Skeletal muscle tissue (tissue), 4 donors: ENCODE measurements around the gene ANXA6. TPM values are rescaled to one million over a fixed set of nuclear protein-coding genes. Genes with fewer than 3 reads are reported as not detected.

ENCODE experiments used
- H3K27ac ChIP-seq: one replicate; pipeline ENCODE4 v1.7.0; 2013; ENCODE audit warnings: mild to moderate bottlenecking, low read depth, low read length, inconsistent platforms
- H3K27me3 ChIP-seq, 3 donors: one replicate each; pipeline ENCODE4 v1.7.0; 2013; ENCODE audit warnings: low read length in 3 of 3; ENCODE audit not compliant: control insufficient read depth in 3 of 3, insufficient read depth in 3 of 3
- H3K36me3 ChIP-seq, 3 donors: one replicate each; pipeline ENCODE4 v1.7.0; 2013; ENCODE audit warnings: low read length in 3 of 3; ENCODE audit not compliant: control insufficient read depth in 3 of 3, insufficient read depth in 3 of 3
- H3K4me1 ChIP-seq, 3 donors: one replicate each; pipeline ENCODE4 v1.7.0; 2013; ENCODE audit warnings: low read length in 3 of 3, mild to moderate bottlenecking in 3 of 3; ENCODE audit not compliant: control insufficient read depth in 3 of 3, insufficient read depth in 3 of 3
- H3K4me3 ChIP-seq, 3 donors: one replicate each; pipeline ENCODE4 v1.7.0; 2013; ENCODE audit warnings: low read length in 3 of 3
- H3K9ac ChIP-seq, 3 donors: one replicate each; pipeline ENCODE4 v1.7.0; 2013; ENCODE audit warnings: low read length in 3 of 3, mild to moderate bottlenecking in 3 of 3, moderate library complexity in 2 of 3, low read depth in 1 of 3
- H3K9me3 ChIP-seq, 3 donors: one replicate each; pipeline ENCODE4 v1.7.0; 2013; ENCODE audit warnings: low read length in 3 of 3; ENCODE audit not compliant: control insufficient read depth in 3 of 3
- total RNA-seq: library from RNA; depleted of rRNA; stranded (reverse); fragments of >200 nt; gene quantifications from one replicate; pipeline ENCODE4 v1.2.3, GENCODE V29; 2014
- donor health status: Osteomylitis.

Gene ANXA6
- total RNA-seq, 1 donor from 2014 or later: 361 TPM

- Histone ChIP-seq H3K4me3 (no peak overlapping the region), H3K4me1 (peaks cover 15 to 19% (median 18%) of the 10 kb centered on the region in 3 donors), H3K9ac (peak overlapping the region in 2 of 3 donors; percentile 25 to 43), H3K9me3 (no peaks in the 10 kb centered on the region), H3K36me3 (no peaks in the 10 kb centered on the region), H3K27ac (no peak overlapping the region), H3K27me3 (no peaks in the 10 kb centered on the region)
Measured at GRCh38 chr5:151168602-151169344, 11.2 kb upstream of the ANXA6 start.

GRCh38 chr5:151167022-151167421 is 9.4 kb upstream of the ANXA6 start:
- H3K9ac ChIP-seq: no peak overlapping the region
- H3K9me3 ChIP-seq: no peaks in the 10 kb centered on the region
- H3K27ac ChIP-seq: no peak overlapping the region
- H3K4me1 ChIP-seq: peaks cover 13 to 16% (median 15%) of the 10 kb centered on the region in 3 donors
- H3K36me3 ChIP-seq: no peaks in the 10 kb centered on the region
- H3K4me3 ChIP-seq: no peak overlapping the region
- H3K27me3 ChIP-seq: no peaks in the 10 kb centered on the region

- no peak overlapping the region for H3K4me3 ChIP-seq
- H3K4me1 ChIP-seq: peaks cover 13 to 16% (median 15%) of the 10 kb centered on the region in 3 donors
- H3K27me3 ChIP-seq: no peaks in the 10 kb centered on the region
- H3K36me3 ChIP-seq: no peaks in the 10 kb centered on the region
- H3K27ac ChIP-seq: no peak overlapping the region
- peak overlapping the region in 1 of 3 donors; percentile 16 for H3K9ac ChIP-seq
- H3K9me3 ChIP-seq: no peaks in the 10 kb centered on the region
Measured at GRCh38 chr5:151164687-151165392, 7.3 kb upstream of the ANXA6 start.

GRCh38 chr5:151162776-151163175 is 5.2 kb upstream of the ANXA6 start:
- no peak overlapping the region for H3K27ac ChIP-seq
- no peaks in the 10 kb centered on the region for H3K27me3 ChIP-seq
- H3K4me3 ChIP-seq: no peak overlapping the region
- H3K4me1 ChIP-seq: peaks cover 14 to 20% (median 16%) of the 10 kb centered on the region in 3 donors
- no peaks in the 10 kb centered on the region for H3K36me3 ChIP-seq
- H3K9me3 ChIP-seq: no peaks in the 10 kb centered on the region
- no peak overlapping the region for H3K9ac ChIP-seq

DNA sequence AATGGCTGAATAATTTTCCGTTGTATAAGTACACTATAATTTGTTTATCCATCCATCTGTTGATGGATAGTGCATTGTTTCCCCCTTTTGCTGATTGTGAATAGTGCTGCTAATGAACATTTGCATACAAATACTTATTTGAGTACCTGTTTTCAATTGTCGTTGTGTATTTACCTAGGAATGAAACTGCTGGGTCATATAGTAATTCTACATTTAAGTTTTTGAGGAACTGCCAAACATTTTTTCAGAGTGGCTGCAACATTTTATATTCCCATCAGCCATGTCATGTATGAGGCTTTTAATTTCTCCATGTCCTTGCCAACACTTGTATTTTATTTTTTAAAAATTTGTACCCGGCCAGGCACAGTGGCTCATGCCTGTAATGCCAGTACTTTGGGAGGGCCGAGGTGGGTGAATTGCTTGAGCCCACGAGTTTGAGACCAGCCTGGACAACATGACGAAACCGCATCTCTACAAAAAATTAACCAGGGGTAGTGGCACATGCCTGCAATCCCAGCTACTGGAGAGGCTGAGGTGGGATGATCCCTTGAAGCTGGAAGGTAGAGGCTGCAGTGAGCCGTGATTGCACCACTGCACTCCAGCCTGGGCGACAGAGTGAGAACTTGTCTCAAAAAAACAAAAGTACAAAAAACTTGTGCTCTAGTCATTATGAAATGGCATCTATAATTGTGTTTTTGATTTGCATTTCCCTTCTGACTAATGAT is 2.2 kb upstream of the ANXA6 start:
- no peak overlapping the region for H3K9ac ChIP-seq
- H3K27me3 ChIP-seq: no peaks in the 10 kb centered on the region
- peaks cover 32 to 37% (median 33%) of the 10 kb centered on the region in 3 donors for H3K4me1 ChIP-seq
- H3K9me3 ChIP-seq: no peaks in the 10 kb centered on the region
- no peak overlapping the region for H3K4me3 ChIP-seq
- no peaks in the 10 kb centered on the region for H3K36me3 ChIP-seq
- H3K27ac ChIP-seq: no peak overlapping the region

- H3K36me3 ChIP-seq: peaks cover 0 to 2% (median 0%) of the 10 kb centered on the region in 3 donors
- peak overlapping the region; percentile 92 to 97 (median 93) for H3K4me3 ChIP-seq
- peaks cover 33 to 44% (median 34%) of the 10 kb centered on the region in 3 donors for H3K4me1 ChIP-seq
- H3K9ac ChIP-seq: peak overlapping the region; percentile 76 to 96 (median 86)
- peak overlapping the region; percentile 84 for H3K27ac ChIP-seq
- no peaks in the 10 kb centered on the region for H3K27me3 ChIP-seq
- H3K9me3 ChIP-seq: no peaks in the 10 kb centered on the region
Measured at GRCh38 chr5:151158287-151158661, 695 bp upstream of the ANXA6 start.

DNA sequence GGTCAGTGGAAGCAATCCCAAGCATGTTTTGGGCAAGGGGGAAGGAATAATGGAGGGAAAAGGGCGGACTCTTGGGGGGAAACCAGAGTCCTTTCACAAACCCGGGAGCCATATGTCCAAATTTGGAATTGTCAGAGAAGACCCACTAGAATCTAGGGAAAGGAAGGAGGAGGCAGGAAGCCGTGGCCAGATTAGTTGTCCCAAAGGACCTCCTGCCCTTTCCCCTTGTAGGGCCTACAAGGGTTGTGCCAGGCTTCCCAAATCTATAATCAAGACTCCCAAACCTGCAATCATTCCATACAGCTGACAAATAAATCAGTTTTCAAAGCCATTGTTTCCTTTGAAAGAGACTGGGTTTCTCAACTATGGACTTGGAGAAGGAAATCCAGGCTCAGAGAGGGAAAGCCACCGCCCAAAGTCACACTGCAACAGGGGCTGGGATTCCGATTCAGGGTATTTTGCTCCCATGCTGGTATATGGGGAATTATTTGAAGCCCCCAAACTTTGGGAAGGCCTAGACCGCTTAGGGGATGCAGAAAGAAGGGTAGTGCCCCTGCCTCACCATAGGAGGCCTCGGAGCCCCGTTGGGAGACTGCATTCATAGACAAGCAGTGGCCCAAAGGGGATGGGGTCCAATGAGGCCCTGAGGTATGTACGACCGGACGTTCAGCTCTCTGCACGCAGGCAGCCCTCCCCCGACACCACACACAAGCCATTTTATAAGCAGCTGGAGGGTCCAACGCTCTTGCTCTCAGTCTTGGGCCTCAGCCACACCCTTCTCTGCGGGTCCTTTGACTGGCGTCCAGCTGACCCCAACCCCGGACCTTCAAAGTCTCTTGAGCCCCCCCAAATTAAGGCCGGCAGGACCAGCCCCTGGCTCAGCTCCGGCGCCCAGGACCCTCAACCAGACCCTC is 815 bp downstream of the ANXA6 start:
- H3K27me3 ChIP-seq: no peaks in the 10 kb centered on the region
- peaks cover 0 to 2% (median 0%) of the 10 kb centered on the region in 3 donors for H3K36me3 ChIP-seq
- H3K9me3 ChIP-seq: no peaks in the 10 kb centered on the region
- peak overlapping the region; percentile 92 to 97 (median 93) for H3K4me3 ChIP-seq
- peaks cover 39 to 56% (median 39%) of the 10 kb centered on the region in 3 donors for H3K4me1 ChIP-seq
- peak overlapping the region; percentile 76 to 96 (median 86) for H3K9ac ChIP-seq
- H3K27ac ChIP-seq: peak overlapping the region; percentile 84

- Histone ChIP-seq H3K36me3 (peaks cover 0 to 2% (median 0%) of the 10 kb centered on the region in 3 donors), H3K27ac (peak overlapping the region; percentile 84), H3K4me3 (peak overlapping the region; percentile 92 to 97 (median 93)), H3K9ac (peak overlapping the region; percentile 76 to 96 (median 86)), H3K27me3 (no peaks in the 10 kb centered on the region), H3K4me1 (peaks cover 47 to 64% (median 47%) of the 10 kb centered on the region in 3 donors), H3K9me3 (no peaks in the 10 kb centered on the region)
Measured at GRCh38 chr5:151155775-151156506, 1.6 kb downstream of the ANXA6 start.
